NOMO-1 treated with DMSO at 0.1 percent for 48 hours (cell line): ENCODE results near the gene CENPT.
"Not testable (repeated sequence)": the region's sequence is repeated elsewhere in the genome, so short reads cannot be mapped to it uniquely, and the experiment has no call there.

Experiments used
- DNase-seq: peaks from one replicate; lab custom pipeline; 2025; ENCODE audit not compliant: unreplicated experiment; lab: John Stamatoyannopoulos, UW

The CENPT gene

GRCh38 chr16:67848118-67848517 is 625 bp upstream of the CENPT start:
- DNase-seq, result no peak

GRCh38 chr16:67846320-67847063 is 1.0 kb downstream of the CENPT start, which contains the start of gene NUTF2:
Gene NUTF2 (plus strand): TSS chr16:67846933. CDS start chr16:67865131, 18,198 bp downstream.
- DNase-seq, result peak; percentile 96

GRCh38 chr16:67846063-67846319 is 1.5 kb downstream of the CENPT start:
- DNase-seq, result no peak

- peak; percentile 22 for DNase-seq
Observed at GRCh38 chr16:67845291-67846062, 2.0 kb downstream of the CENPT start.

GRCh38 chr16:67844497-67844896 is 3.0 kb downstream of the CENPT start:
- DNase-seq, result no peak

GRCh38 chr16:67843343-67843765 is 4.1 kb downstream of the CENPT start:
- DNase-seq, result no peak

GRCh38 chr16:67842509-67843342 is 4.8 kb downstream of the CENPT start:
- DNase-seq, result peak; percentile 60

- DNase-seq, result peak; percentile 95
Observed at GRCh38 chr16:67841816-67842508, 5.5 kb downstream of the CENPT start, which contains the start of gene THAP11. Gene THAP11 (plus strand): TSS chr16:67842320. CDS start chr16:67842555, 235 bp downstream.

GRCh38 chr16:67841198-67841815 is 6.2 kb downstream of the CENPT start:
- DNase-seq, result no peak

- no peak for DNase-seq
Observed at GRCh38 chr16:67837811-67838210, 9.7 kb downstream of the CENPT start.

GRCh38 chr16:67837190-67837589 is 10.3 kb downstream of the CENPT start:
- not testable (repeated sequence) for DNase-seq

GRCh38 chr16:67834242-67834614 is 13.3 kb downstream of the CENPT start:
- no peak for DNase-seq

GRCh38 chr16:67833415-67834241 is 13.9 kb downstream of the CENPT start:
- DNase-seq, result peak; percentile 90

GRCh38 chr16:67833030-67833414 is 14.5 kb downstream of the CENPT start:
- no peak for DNase-seq

- DNase-seq, result no peak
Observed at GRCh38 chr16:67828651-67829050, 18.8 kb downstream of the CENPT start.

- no peak for DNase-seq
Observed at GRCh38 chr16:67825906-67826305, 21.6 kb downstream of the CENPT start.

GRCh38 chr16:67825119-67825518 is 22.4 kb downstream of the CENPT start:
- DNase-seq, result no peak

GRCh38 chr16:67822511-67822910 is 25.0 kb downstream of the CENPT start:
- no peak for DNase-seq

GRCh38 chr16:67820608-67821259 is 26.8 kb downstream of the CENPT start:
- no peak for DNase-seq
